ENCODE results near the gene ZNRF3. TPM values are rescaled to one million over a fixed set of nuclear protein-coding genes. Genes with fewer than 3 reads are reported as not detected.

Gene ZNRF3
- total and polyA plus RNA-seq, 11 donors, result 1.8 to 9.2 (median 6.2) TPM

DNA sequence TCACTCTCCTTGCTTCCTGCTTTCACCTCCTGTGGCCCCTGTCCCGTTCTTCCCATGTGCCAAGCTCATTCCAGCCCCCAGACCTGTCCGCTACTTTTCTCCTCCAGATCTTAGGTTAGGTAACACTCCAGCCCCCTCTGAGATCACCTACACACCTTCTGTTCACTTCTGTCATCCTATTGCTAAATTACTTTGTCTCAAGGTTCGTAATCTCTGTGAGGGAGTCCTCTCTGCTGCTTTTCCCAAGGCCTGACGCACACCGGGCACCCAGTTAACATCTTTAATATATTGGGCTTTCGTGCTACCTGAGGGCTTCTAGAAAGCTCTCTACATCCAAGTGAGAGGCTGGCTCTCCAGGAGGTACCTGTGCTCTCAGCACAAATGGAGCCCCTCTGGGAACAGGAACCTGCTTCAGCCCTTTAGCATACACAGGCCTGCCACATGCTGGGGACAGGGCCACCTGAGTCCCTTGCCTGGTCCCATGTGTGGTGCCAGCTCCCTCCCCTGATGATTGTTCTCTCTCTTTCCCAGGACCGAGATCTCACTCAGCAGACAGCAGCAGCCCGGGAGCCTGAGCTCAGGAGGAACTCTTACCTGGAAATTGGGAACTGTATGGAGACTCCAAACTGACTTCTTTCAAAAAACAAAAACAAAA lies 169.8 kb downstream of the ZNRF3 start:
- H3K4me3 ChIP-seq, result no peak overlapping the region
- no peak for ATAC-seq
- H3K36me3 ChIP-seq, result peaks cover 0 to 29% (median 12%) of the 10 kb centered on the region in 9 donors
- intact Hi-C loops (cut with DNase I), result loop anchor here in 1 of 10 donors (10.0 kb wide), 1 partner anchor 102 kb away; no protein-coding TSS in a partner anchor
- no peak for DNase-seq
- H3K4me1 ChIP-seq, result no peaks in the 10 kb centered on the region
- no peak overlapping the region for H3K27ac ChIP-seq
- 92 to 96% (median 94%) methylated on average over 8 of the region's 8 CpGs for WGBS, 4 donors
- H3K27me3 ChIP-seq, result no peaks in the 10 kb centered on the region
- no peaks in the 10 kb centered on the region for H3K9me3 ChIP-seq
- TF ChIP-seq POLR2A (IDR thresholded peaks at IDR 0.05), result no peak
- TF ChIP-seq, protein P1, sequence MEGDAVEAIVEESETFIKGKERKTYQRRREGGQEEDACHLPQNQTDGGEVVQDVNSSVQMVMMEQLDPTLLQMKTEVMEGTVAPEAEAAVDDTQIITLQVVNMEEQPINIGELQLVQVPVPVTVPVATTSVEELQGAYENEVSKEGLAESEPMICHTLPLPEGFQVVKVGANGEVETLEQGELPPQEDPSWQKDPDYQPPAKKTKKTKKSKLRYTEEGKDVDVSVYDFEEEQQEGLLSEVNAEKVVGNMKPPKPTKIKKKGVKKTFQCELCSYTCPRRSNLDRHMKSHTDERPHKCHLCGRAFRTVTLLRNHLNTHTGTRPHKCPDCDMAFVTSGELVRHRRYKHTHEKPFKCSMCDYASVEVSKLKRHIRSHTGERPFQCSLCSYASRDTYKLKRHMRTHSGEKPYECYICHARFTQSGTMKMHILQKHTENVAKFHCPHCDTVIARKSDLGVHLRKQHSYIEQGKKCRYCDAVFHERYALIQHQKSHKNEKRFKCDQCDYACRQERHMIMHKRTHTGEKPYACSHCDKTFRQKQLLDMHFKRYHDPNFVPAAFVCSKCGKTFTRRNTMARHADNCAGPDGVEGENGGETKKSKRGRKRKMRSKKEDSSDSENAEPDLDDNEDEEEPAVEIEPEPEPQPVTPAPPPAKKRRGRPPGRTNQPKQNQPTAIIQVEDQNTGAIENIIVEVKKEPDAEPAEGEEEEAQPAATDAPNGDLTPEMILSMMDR (IDR thresholded peaks at IDR 0.05), result no peak

DNA sequence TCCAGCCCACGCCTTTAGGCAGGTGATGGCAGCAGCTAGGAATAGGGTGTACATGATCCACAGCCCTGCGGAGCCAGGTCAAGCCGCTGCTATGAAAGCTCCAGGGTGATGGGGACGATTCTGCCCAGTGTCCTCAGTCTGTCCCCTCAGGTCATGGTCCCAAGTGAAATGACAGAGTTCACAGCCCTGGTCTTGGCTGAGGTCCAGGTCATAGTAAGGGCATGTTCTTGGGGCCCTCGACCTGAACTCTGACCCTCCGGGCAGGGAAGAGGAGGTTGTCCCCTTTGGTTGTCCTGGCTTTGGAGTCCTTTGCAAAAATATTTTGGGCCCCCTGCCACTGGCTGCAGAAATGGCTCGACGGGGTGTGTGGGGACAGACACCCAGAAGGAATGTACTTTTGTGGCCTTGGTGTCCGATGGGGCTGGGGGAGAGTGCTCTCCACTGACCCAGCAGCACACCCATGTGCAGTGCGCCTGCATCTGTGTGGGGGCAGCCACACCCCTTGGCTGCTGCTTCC lies 170.9 kb downstream of the ZNRF3 start:
- intact Hi-C loops (cut with DNase I), result loop anchor here in 1 of 10 donors (10.0 kb wide), 1 partner anchor 100 kb away; no protein-coding TSS in a partner anchor
- WGBS, 4 donors, result 77 to 91% (median 83%) methylated on average over 6 to 10 of the region's 10 CpGs
- ATAC-seq, result no peak
- Histone ChIP-seq H3K9me3 (no peaks in the 10 kb centered on the region), H3K4me1 (no peaks in the 10 kb centered on the region), H3K27me3 (peaks cover 0 to 7% (median 0%) of the 10 kb centered on the region in 9 donors), H3K36me3 (peaks cover 0 to 20% (median 10%) of the 10 kb centered on the region in 9 donors), H3K4me3 (no peak overlapping the region), H3K27ac (no peak overlapping the region)
- no peak for DNase-seq
- no peak for TF ChIP-seq POLR2A (IDR thresholded peaks at IDR 0.05)
- TF ChIP-seq, protein P1 (IDR thresholded peaks at IDR 0.05), result no peak

DNA sequence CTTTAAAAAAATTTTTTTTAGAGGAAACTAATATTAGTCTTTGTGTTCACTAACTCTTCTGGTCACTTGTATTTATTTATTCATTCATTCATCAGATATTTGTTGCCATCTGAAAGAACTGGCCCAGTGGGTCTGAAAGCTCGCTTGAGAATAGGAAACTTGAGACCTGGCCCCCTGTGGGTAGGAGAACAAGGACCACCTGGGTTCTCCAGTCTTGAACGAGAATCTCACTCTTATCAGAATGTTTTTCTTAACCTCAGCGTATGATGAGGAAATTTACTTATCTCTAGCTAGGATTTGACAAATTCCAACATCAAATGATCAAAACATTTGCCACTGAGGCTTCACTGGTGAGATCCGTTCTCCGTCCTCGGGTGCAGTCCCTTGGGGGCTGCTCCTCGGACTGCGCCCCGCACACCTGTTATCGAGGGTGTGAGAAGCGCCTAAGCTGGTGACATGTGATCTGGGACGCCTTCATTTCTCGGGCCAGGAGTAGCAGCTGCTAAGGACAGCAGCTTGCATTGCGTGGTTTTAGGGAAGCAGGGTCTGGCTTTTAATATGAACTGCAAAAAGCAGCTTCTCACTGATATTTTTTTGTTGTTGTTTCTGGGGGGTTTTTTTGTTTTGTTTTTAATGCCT lies 171.9 kb downstream of the ZNRF3 start:
- H3K9me3 ChIP-seq, result no peaks in the 10 kb centered on the region
- intact Hi-C loops (cut with DNase I), result loop anchor here in 1 of 10 donors (10.0 kb wide), 1 partner anchor 99 kb away; no protein-coding TSS in a partner anchor
- ATAC-seq (no peak), DNase-seq (no peak)
- H3K27ac ChIP-seq, result no peak overlapping the region
- H3K4me3 ChIP-seq, result no peak overlapping the region
- H3K36me3 ChIP-seq, result peaks cover 0 to 10% (median 1%) of the 10 kb centered on the region in 9 donors
- TF ChIP-seq, protein P1 (IDR thresholded peaks at IDR 0.05), result no peak
- TF ChIP-seq POLR2A (IDR thresholded peaks at IDR 0.05), result no peak
- no peaks in the 10 kb centered on the region for H3K4me1 ChIP-seq
- H3K27me3 ChIP-seq, result peaks cover 0 to 7% (median 0%) of the 10 kb centered on the region in 9 donors
- 51 to 64% (median 62%) methylated on average over 14 of the region's 14 CpGs for WGBS, 4 donors

DNA sequence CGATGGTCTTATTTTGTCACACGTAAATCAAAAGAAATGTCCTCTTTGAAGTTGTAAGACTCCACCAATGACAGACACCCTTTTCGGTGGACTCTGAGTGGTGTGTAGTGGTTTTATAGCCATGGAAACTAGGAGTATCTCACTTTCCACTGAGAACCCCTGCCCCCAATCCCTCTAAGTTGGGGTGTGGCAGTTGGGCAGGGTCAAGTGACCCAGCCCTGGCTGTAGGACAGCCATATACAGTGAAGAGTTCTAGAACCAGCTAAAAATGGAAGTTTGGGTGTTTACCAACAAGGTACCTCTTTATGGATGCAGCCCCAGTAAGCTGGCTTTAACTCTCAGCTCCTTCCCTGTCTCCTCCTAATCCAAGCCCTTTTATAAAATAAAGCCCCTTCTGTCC lies 173.1 kb downstream of the ZNRF3 start:
- Histone ChIP-seq H3K9me3 (no peaks in the 10 kb centered on the region), H3K4me1 (no peaks in the 10 kb centered on the region), H3K27ac (no peak overlapping the region), H3K4me3 (no peak overlapping the region), H3K27me3 (peaks cover 0 to 7% (median 0%) of the 10 kb centered on the region in 9 donors), H3K36me3 (no peaks in the 10 kb centered on the region)
- DNase-seq (no peak), ATAC-seq (no peak)
- TF ChIP-seq POLR2A (IDR thresholded peaks at IDR 0.05), result no peak
- TF ChIP-seq, protein P1 (IDR thresholded peaks at IDR 0.05), result no peak
- 95 to 98% (median 97%) methylated on average over 3 of the region's 3 CpGs for WGBS, 4 donors
- intact Hi-C loops (cut with DNase I), result loop anchor here in 1 of 10 donors (10.0 kb wide), 1 partner anchor 98 kb away; no protein-coding TSS in a partner anchor
